Measurements from ENCODE around the gene SLC22A23.

GRCh38 chr6:3333263-3333662 is 123.6 kb downstream of the SLC22A23 start:
- TF ChIP-seq CTCF (IDR thresholded peaks at IDR 0.05): no peak
- TF ChIP-seq POLR2A (IDR thresholded peaks at IDR 0.05): no peak

Data from adrenal gland (tissue), 5 donors.